ENCODE measurements around the gene BTF3.

BTF3 gene

DNA sequence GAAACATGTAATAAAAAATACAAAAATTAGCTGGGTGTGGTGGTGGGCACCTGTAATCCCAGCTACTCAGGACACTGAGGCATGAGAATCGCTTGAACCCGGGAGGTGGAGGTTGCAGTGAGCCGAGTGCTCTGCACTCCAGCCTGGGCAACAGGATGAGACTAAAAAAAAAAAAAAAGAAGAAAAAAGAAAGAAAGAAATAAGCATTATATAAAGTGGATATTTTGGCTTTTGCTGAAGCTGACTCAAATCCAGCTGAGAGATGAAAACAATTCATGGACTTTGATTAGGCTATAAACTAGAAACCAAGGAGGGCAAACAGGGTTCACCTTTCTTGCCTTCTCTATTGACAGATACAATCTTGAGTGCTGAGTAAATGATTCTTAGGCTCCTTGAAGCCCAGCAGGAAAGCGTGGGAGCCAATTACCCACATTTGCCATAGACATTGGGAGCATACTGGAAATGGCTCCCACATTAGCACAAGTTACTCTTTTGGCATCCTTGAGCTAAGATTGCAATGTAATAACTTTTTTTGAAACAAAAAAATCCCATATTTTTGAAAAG lies 2.4 kb upstream of the BTF3 start:
- Histone ChIP-seq H3K27ac (ENCODE audit: low read depth, low read length) (no peak overlapping the region), H3K4me1 (ENCODE audit: control insufficient read depth in 1 of 2, insufficient read depth in 2 of 2, low read length in 2 of 2) (peaks cover 0 to 5% of the 10 kb centered on the region in 2 experiments), H3K79me2 (ENCODE audit: control insufficient read depth, insufficient read depth, low read length, poor library complexity) (peaks cover 9% of the 10 kb centered on the region), H4K8ac (ENCODE audit: low read depth, low read length) (no peak overlapping the region), H3K9me3 (ENCODE audit: insufficient read depth, low read depth, low read length) (no peaks in the 10 kb centered on the region), H3K79me1 (ENCODE audit: low read length) (peaks cover 11% of the 10 kb centered on the region), H4K12ac (ENCODE audit: low read depth, low read length) (no peak overlapping the region), H3K9ac (ENCODE audit: low read length) (no peak overlapping the region), H2AK5ac (ENCODE audit: low read length) (no peak overlapping the region), H4K91ac (ENCODE audit: low read depth, low read length) (no peak overlapping the region), H2AFZ (ENCODE audit: insufficient read depth, low read length, poor library complexity) (no peak overlapping the region), H3K4me3 (ENCODE audit: low read depth, low read length) (no peak overlapping the region), H2BK120ac (ENCODE audit: insufficient read depth, low read length, poor library complexity) (no peak overlapping the region), H3K4me2 (ENCODE audit: low read length) (no peak overlapping the region), H3K36me3 (ENCODE audit: control insufficient read depth in 1 of 2, insufficient read depth in 2 of 2, low read length in 2 of 2) (no peaks in the 10 kb centered on the region), H3K4ac (ENCODE audit: low read depth, low read length) (no peak overlapping the region), H3K27me3 (ENCODE audit: insufficient read depth, low read length) (no peaks in the 10 kb centered on the region), H3K23ac (ENCODE audit: low read length) (no peak overlapping the region), H2BK5ac (ENCODE audit: low read depth, low read length, poor library complexity) (no peak overlapping the region), H3K18ac (ENCODE audit: low read length) (no peak overlapping the region), H3K14ac (ENCODE audit: low read length) (no peak overlapping the region), H2BK12ac (ENCODE audit: low read length) (no peak overlapping the region)
- WGBS (ENCODE audit: extremely low coverage, insufficient coverage, insufficient read length), result no CpG with 5 or more reads among the region's 4 CpGs
- DNase-seq, result no peak

DNA sequence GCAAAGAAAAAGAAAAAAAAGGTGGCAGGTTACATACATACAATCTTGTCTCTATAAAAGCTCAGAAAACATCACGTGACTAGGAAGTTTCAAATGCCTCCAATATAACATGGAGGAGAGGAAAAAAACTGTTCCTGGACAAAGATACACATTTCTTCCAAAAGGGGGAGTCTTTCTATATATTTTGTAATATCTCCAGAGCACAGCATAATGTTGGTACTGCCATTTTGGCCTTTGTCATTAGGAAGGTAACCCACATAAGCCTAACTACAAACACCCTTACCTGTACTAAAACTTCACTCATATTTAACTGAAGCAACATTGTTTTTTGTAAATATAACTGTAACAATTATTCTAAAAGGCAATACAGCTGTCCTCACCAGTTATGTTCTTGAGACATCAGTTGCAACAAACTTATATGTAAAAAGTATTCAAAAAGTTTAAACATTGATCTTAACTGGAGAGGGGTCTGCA lies 1.2 kb upstream of the BTF3 start:
- Histone ChIP-seq H2BK5ac (ENCODE audit: low read depth, low read length, poor library complexity) (no peak overlapping the region), H3K9ac (ENCODE audit: low read length) (no peak overlapping the region), H4K8ac (ENCODE audit: low read depth, low read length) (no peak overlapping the region), H3K4me1 (ENCODE audit: control insufficient read depth in 1 of 2, insufficient read depth in 2 of 2, low read length in 2 of 2) (peaks cover 0 to 5% of the 10 kb centered on the region in 2 experiments), H3K9me3 (ENCODE audit: insufficient read depth, low read depth, low read length) (no peaks in the 10 kb centered on the region), H3K14ac (ENCODE audit: low read length) (no peak overlapping the region), H2AK5ac (ENCODE audit: low read length) (no peak overlapping the region), H3K18ac (ENCODE audit: low read length) (no peak overlapping the region), H2AFZ (ENCODE audit: insufficient read depth, low read length, poor library complexity) (no peak overlapping the region), H4K12ac (ENCODE audit: low read depth, low read length) (no peak overlapping the region), H3K4me2 (ENCODE audit: low read length) (no peak overlapping the region), H3K36me3 (ENCODE audit: control insufficient read depth in 1 of 2, insufficient read depth in 2 of 2, low read length in 2 of 2) (peaks cover 4 to 6% of the 10 kb centered on the region in 2 experiments), H3K79me2 (ENCODE audit: control insufficient read depth, insufficient read depth, low read length, poor library complexity) (peaks cover 9% of the 10 kb centered on the region), H3K4me3 (ENCODE audit: low read depth, low read length) (no peak overlapping the region), H4K91ac (ENCODE audit: low read depth, low read length) (no peak overlapping the region), H3K79me1 (ENCODE audit: low read length) (peaks cover 11% of the 10 kb centered on the region), H3K27me3 (ENCODE audit: insufficient read depth, low read length) (no peaks in the 10 kb centered on the region), H2BK120ac (ENCODE audit: insufficient read depth, low read length, poor library complexity) (no peak overlapping the region), H2BK12ac (ENCODE audit: low read length) (no peak overlapping the region), H3K4ac (ENCODE audit: low read depth, low read length) (no peak overlapping the region), H3K27ac (ENCODE audit: low read depth, low read length) (no peak overlapping the region), H3K23ac (ENCODE audit: low read length) (no peak overlapping the region)
- DNase-seq, result peak in 1 of 2 donors; percentile 83
- no CpG with 5 or more reads among the region's 1 CpG for WGBS (ENCODE audit: extremely low coverage, insufficient coverage, insufficient read length)

DNA sequence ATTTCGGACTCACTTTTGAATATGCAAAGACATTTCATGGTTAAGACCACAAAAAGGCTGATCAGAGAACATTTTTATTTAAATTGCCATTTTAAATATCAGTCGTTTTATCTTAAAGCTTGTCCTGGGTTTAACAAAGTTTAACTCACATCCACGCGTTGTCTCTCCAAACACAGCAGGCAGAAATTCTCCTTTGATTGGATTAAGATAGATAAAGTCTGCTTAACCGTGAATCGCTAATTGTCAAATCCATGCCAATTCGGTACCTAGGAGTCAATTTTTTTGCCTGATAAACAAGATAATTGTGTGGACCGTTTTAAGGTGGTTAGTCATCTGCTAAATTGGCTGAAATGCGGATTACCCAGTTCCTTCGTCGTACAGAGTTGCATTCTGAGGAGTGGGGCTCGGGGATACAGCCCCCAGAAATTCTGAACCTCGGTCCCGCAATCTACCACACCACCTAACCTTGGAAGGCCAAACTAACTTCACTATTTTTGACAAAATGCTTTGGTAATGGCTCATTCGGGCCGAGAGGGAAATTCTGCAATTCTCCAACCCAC lies 665 bp upstream of the BTF3 start:
- H2AK5ac ChIP-seq (ENCODE audit: low read length), result peak overlapping the region; percentile 2

GRCh38 chr5:73499187-73499586 lies 945 bp downstream of the BTF3 start:
- peak overlapping the region; percentile 97 for H3K4me3 ChIP-seq (ENCODE audit: low read depth, low read length)
- peaks cover 9% of the 10 kb centered on the region for H3K79me2 ChIP-seq (ENCODE audit: control insufficient read depth, insufficient read depth, low read length, poor library complexity)
- peaks cover 7 to 12% of the 10 kb centered on the region in 2 experiments for H3K36me3 ChIP-seq (ENCODE audit: control insufficient read depth in 1 of 2, insufficient read depth in 2 of 2, low read length in 2 of 2)
- no peak overlapping the region for H2BK120ac ChIP-seq (ENCODE audit: insufficient read depth, low read length, poor library complexity)
- no peak overlapping the region for H4K8ac ChIP-seq (ENCODE audit: low read depth, low read length)
- no peaks in the 10 kb centered on the region for H3K27me3 ChIP-seq (ENCODE audit: insufficient read depth, low read length)
- H3K18ac ChIP-seq (ENCODE audit: low read length), result no peak overlapping the region
- H3K23ac ChIP-seq (ENCODE audit: low read length), result no peak overlapping the region
- no peak overlapping the region for H2AK5ac ChIP-seq (ENCODE audit: low read length)
- peak overlapping the region; percentile 71 for H3K4me2 ChIP-seq (ENCODE audit: low read length)
- H3K27ac ChIP-seq (ENCODE audit: low read depth, low read length), result no peak overlapping the region
- no peak overlapping the region for H4K12ac ChIP-seq (ENCODE audit: low read depth, low read length)
- peak overlapping the region; percentile 81 for H3K4ac ChIP-seq (ENCODE audit: low read depth, low read length)
- H3K9ac ChIP-seq (ENCODE audit: low read length), result peak overlapping the region; percentile 92
- H3K14ac ChIP-seq (ENCODE audit: low read length), result no peak overlapping the region
- H3K79me1 ChIP-seq (ENCODE audit: low read length), result peaks cover 11% of the 10 kb centered on the region
- no peak overlapping the region for H2BK5ac ChIP-seq (ENCODE audit: low read depth, low read length, poor library complexity)
- DNase-seq, result no peak
- H2AFZ ChIP-seq (ENCODE audit: insufficient read depth, low read length, poor library complexity), result no peak overlapping the region
- no peaks in the 10 kb centered on the region for H3K9me3 ChIP-seq (ENCODE audit: insufficient read depth, low read depth, low read length)
- no CpG with 5 or more reads among the region's 12 CpGs for WGBS (ENCODE audit: extremely low coverage, insufficient coverage, insufficient read length)
- no peak overlapping the region for H2BK12ac ChIP-seq (ENCODE audit: low read length)
- no peak overlapping the region for H4K91ac ChIP-seq (ENCODE audit: low read depth, low read length)
- H3K4me1 ChIP-seq (ENCODE audit: control insufficient read depth in 1 of 2, insufficient read depth in 2 of 2, low read length in 2 of 2), result peaks cover 0 to 5% of the 10 kb centered on the region in 2 experiments

More for the DNA sequence above, 665 bp upstream of the BTF3 start:
- peak overlapping the region; percentile 21 for H2BK120ac ChIP-seq (ENCODE audit: insufficient read depth, low read length, poor library complexity)
- H4K8ac ChIP-seq (ENCODE audit: low read depth, low read length), result peak overlapping the region; percentile 93
- WGBS (ENCODE audit: extremely low coverage, insufficient coverage, insufficient read length), result no CpG with 5 or more reads among the region's 16 CpGs
- peaks cover 4 to 7% of the 10 kb centered on the region in 2 experiments for H3K36me3 ChIP-seq (ENCODE audit: control insufficient read depth in 1 of 2, insufficient read depth in 2 of 2, low read length in 2 of 2)
- H2BK12ac ChIP-seq (ENCODE audit: low read length), result no peak overlapping the region
- H3K4me2 ChIP-seq (ENCODE audit: low read length), result peak overlapping the region; percentile 71
- H3K27ac ChIP-seq (ENCODE audit: low read depth, low read length), result peak overlapping the region; percentile 42
- peak overlapping the region; percentile 80 for H3K9ac ChIP-seq (ENCODE audit: low read length)
- H3K79me1 ChIP-seq (ENCODE audit: low read length), result peaks cover 11% of the 10 kb centered on the region
- peak overlapping the region; percentile 97 for H3K4me3 ChIP-seq (ENCODE audit: low read depth, low read length)
- H3K4ac ChIP-seq (ENCODE audit: low read depth, low read length), result peak overlapping the region; percentile 63
- H2BK5ac ChIP-seq (ENCODE audit: low read depth, low read length, poor library complexity), result no peak overlapping the region
- peaks cover 0 to 5% of the 10 kb centered on the region in 2 experiments for H3K4me1 ChIP-seq (ENCODE audit: control insufficient read depth in 1 of 2, insufficient read depth in 2 of 2, low read length in 2 of 2)
- H3K18ac ChIP-seq (ENCODE audit: low read length), result peak overlapping the region; percentile 35
- H2AFZ ChIP-seq (ENCODE audit: insufficient read depth, low read length, poor library complexity), result peak overlapping the region; percentile 93
- no peaks in the 10 kb centered on the region for H3K9me3 ChIP-seq (ENCODE audit: insufficient read depth, low read depth, low read length)
- H4K91ac ChIP-seq (ENCODE audit: low read depth, low read length), result peak overlapping the region; percentile 56
- peak overlapping the region; percentile 87 for H4K12ac ChIP-seq (ENCODE audit: low read depth, low read length)
- H3K23ac ChIP-seq (ENCODE audit: low read length), result no peak overlapping the region
- no peak for DNase-seq
- H3K27me3 ChIP-seq (ENCODE audit: insufficient read depth, low read length), result no peaks in the 10 kb centered on the region
- peaks cover 9% of the 10 kb centered on the region for H3K79me2 ChIP-seq (ENCODE audit: control insufficient read depth, insufficient read depth, low read length, poor library complexity)
- peak overlapping the region; percentile 56 for H3K14ac ChIP-seq (ENCODE audit: low read length)

Measured in trophoblast cell (in vitro differentiated cells and primary cell).